GM23338 (cell line): ENCODE data around the gene PCBP3. TPM values are rescaled to one million over a fixed set of nuclear protein-coding genes. Genes with fewer than 3 reads are reported as not detected.

Experiments
- ATAC-seq: fragments of 200-7000 bp; cut with Tn5 transposase; 3 replicates; pipeline ENCODE4 v1.9.1; 2020
- DNase-seq: peaks from one replicate; pipeline ENCODE4 v3.0.0-alpha.2; 2015; ENCODE audit warnings: low spot score
- H2AFZ ChIP-seq: fragments of 200-600 bp; sonication (generic); 2 replicates; pipeline ENCODE4 v1.8.0; 2016; ENCODE audit warnings: antibody characterized with exemption, mild to moderate bottlenecking, moderate library complexity
- H3F3A ChIP-seq: fragments of 200-600 bp; sonication (generic); replicated peaks from 2 replicates; pipeline ENCODE4 v1.8.0; 2017; ENCODE audit warnings: antibody characterized with exemption, mixed run types, low read depth
- H3K27ac ChIP-seq: fragments of 200-600 bp; sonication (generic); 2 replicates; pipeline ENCODE4 v1.6.1; 2016; ENCODE audit warnings: low read depth
- H3K27me3 ChIP-seq: fragments of 200-600 bp; sonication (generic); 2 replicates; pipeline ENCODE4 v1.8.0; 2016; ENCODE audit warnings: mild to moderate bottlenecking, mixed run types, moderate library complexity; ENCODE audit not compliant: insufficient read depth
- H3K36me3 ChIP-seq: fragments of 200-600 bp; sonication (generic); 2 replicates; pipeline ENCODE4 v1.8.0; 2016; ENCODE audit warnings: mild to moderate bottlenecking; ENCODE audit not compliant: insufficient read depth
- H3K4me1 ChIP-seq: fragments of 200-600 bp; sonication (generic); 2 replicates; pipeline ENCODE4 v1.8.0; 2016; ENCODE audit warnings: mild to moderate bottlenecking, moderate library complexity; ENCODE audit not compliant: insufficient read depth
- H3K4me2 ChIP-seq: fragments of 200-600 bp; sonication (generic); 2 replicates; pipeline ENCODE4 v1.7.1; 2017; ENCODE audit warnings: mixed run types
- H3K4me3 ChIP-seq: fragments of 200-600 bp; sonication (generic); 2 replicates; pipeline ENCODE4 v1.6.1; 2016; ENCODE audit warnings: mixed run types
- H3K79me2 ChIP-seq: fragments of 200-600 bp; sonication (generic); replicated peaks from 2 replicates; pipeline ENCODE4 v1.8.0; 2017; ENCODE audit warnings: mild to moderate bottlenecking; ENCODE audit not compliant: insufficient read depth
- H3K9me2 ChIP-seq: fragments of 200-600 bp; sonication (generic); 2 replicates; pipeline ENCODE4 v1.8.0; 2017; ENCODE audit not compliant: insufficient read depth
- H4K20me1 ChIP-seq: fragments of 200-600 bp; sonication (generic); replicated peaks from 2 replicates; pipeline ENCODE4 v1.8.0; 2017; ENCODE audit warnings: mild to moderate bottlenecking; ENCODE audit not compliant: insufficient read depth
- H3K27ac Mint-ChIP-seq: 2 replicates; pipeline ENCODE4 v1.8.0; 2020; ENCODE audit warnings: inconsistent platforms, mild to moderate bottlenecking, moderate library complexity, mixed read lengths
- H3K27me3 Mint-ChIP-seq: 3 replicates; pipeline ENCODE4 v1.8.0; 2022; ENCODE audit warnings: low read depth, mild to moderate bottlenecking, moderate library complexity, mixed read lengths, inconsistent platforms; ENCODE audit not compliant: insufficient read depth, poor library complexity
- H3K36me3 Mint-ChIP-seq: 3 replicates; pipeline ENCODE4 v1.8.0; 2021; ENCODE audit warnings: low read depth, mild to moderate bottlenecking, inconsistent platforms, moderate library complexity, mixed read lengths
- H3K4me1 Mint-ChIP-seq: 3 replicates; pipeline ENCODE4 v1.8.0; 2020; ENCODE audit warnings: mild to moderate bottlenecking, inconsistent platforms, mixed read lengths
- H3K4me3 Mint-ChIP-seq: 3 replicates; pipeline ENCODE4 v1.8.0; 2021; ENCODE audit warnings: moderate library complexity, mild to moderate bottlenecking, inconsistent platforms, mixed read lengths
- H3K9me3 Mint-ChIP-seq: 3 replicates; pipeline ENCODE4 v1.8.0; 2020; ENCODE audit warnings: moderate library complexity, mild to moderate bottlenecking, inconsistent platforms, mixed read lengths
- CTCF ChIP-seq, 2 experiments: fragments of 200-600 bp in 1 of 2; sonication (generic) in 1 of 2; conservative IDR thresholded peaks; 2 replicates each; pipeline versions ENCODE4 v1.5.1 to v1.6.1; 2016 to 2017; ENCODE audit warnings: antibody characterized with exemption in 2 of 2, low read depth in 2 of 2, mild to moderate bottlenecking in 2 of 2, moderate library complexity in 1 of 2
- EZH2 ChIP-seq: fragments of 200-600 bp; sonication (generic); IDR thresholded peaks from one replicate; pipeline ENCODE4 v1.8.0; 2017; ENCODE audit warnings: antibody characterized with exemption, mild to moderate bottlenecking, low read depth; ENCODE audit not compliant: unreplicated experiment
- EZH2phosphoT487 ChIP-seq: fragments of 200-600 bp; sonication (generic); IDR thresholded peaks from one replicate; pipeline ENCODE4 v1.8.1; 2018; ENCODE audit warnings: antibody characterized with exemption; ENCODE audit not compliant: unreplicated experiment
- JUNB ChIP-seq: IDR thresholded peaks from one replicate; pipeline ENCODE4 v1.6.1; 2016; ENCODE audit warnings: antibody characterized with exemption; ENCODE audit not compliant: unreplicated experiment
- ZNF114 ChIP-seq: fragments of 250-450 bp; sonication (Bioruptor Pico); IDR thresholded peaks from 2 replicates; pipeline ENCODE4 v1.5.0; 2020; ENCODE audit warnings: mild to moderate bottlenecking, moderate library complexity
- ZNF462 ChIP-seq: fragments of 250-450 bp; sonication (Bioruptor Pico); IDR thresholded peaks from 2 replicates; pipeline ENCODE4 v1.5.0; 2020; ENCODE audit warnings: mild to moderate bottlenecking, moderate library complexity
- polyA plus RNA-seq: library from polyadenylated mRNA; unstranded; fragments of >200 nt; fragmentation: Nextera tagmentation; extraction: Ambion mirVana; gene quantifications from 2 replicates; pipeline ENCODE4 v1.2.1, GENCODE V29; 2016
- total RNA-seq: library from RNA; depleted of rRNA; stranded (reverse); fragments of >200 nt; shearing (Covaris generic); gene quantifications from 2 replicates; pipeline ENCODE4 v1.2.3, GENCODE V29; 2014

PCBP3 gene
- total and polyA plus RNA-seq, 2 experiments from 2014 or later, result 7.1 to 9.1 TPM

- TF ChIP-seq ZNF462 (CRISPR knock-in tag) (no peak), CTCF (conservative IDR thresholded peaks at IDR 0.05; ENCODE audit: low read depth in 2 of 2) (no peak), ZNF114 (CRISPR knock-in tag) (no peak)
These were observed 181.7 kb downstream of the PCBP3 start (continued) for GRCh38 chr21:45825219-45825618.

GRCh38 chr21:45826676-45827301 is 183.3 kb downstream of the PCBP3 start:
- Mint-ChIP-seq H3K9me3 (no peaks in the 10 kb centered on the region), H3K27me3 (peaks cover 15% of the 10 kb centered on the region), H3K4me3 (no peak overlapping the region), H3K4me1 (peaks cover 13% of the 10 kb centered on the region), H3K36me3 (no peaks in the 10 kb centered on the region), H3K27ac (no peak overlapping the region)
- H3K27me3 ChIP-seq, result no peaks in the 10 kb centered on the region
- DNase-seq (no peak), ATAC-seq (no peak)
- no peaks in the 10 kb centered on the region for H3K36me3 ChIP-seq
- H3K27ac ChIP-seq, result no peak overlapping the region
- H3K9me2 ChIP-seq, result no peaks in the 10 kb centered on the region
- H3K4me3 ChIP-seq, result no peak overlapping the region
- H2AFZ ChIP-seq, result no peak overlapping the region
- H3K79me2 ChIP-seq, result no peaks in the 10 kb centered on the region
- no peaks in the 10 kb centered on the region for H4K20me1 ChIP-seq
- TF ChIP-seq JUNB (no peak), EZH2 (no peak), EZH2phosphoT487 (no peak)
- H3K4me1 ChIP-seq, result no peaks in the 10 kb centered on the region
- no peak overlapping the region for H3K4me2 ChIP-seq
- H3F3A ChIP-seq, result no peaks in the 10 kb centered on the region
